Measurements from ENCODE around the gene INO80B.

INO80B gene

GRCh38 chr2:74423231-74424095, 31.4 kb upstream of the INO80B start:
- no peak overlapping the region for H3K27ac ChIP-seq (replicated peaks)
- H3K4me3 ChIP-seq (replicated peaks; ENCODE audit: insufficient read depth, low read length) = no peak overlapping the region
- H3K27me3 ChIP-seq (ENCODE audit: insufficient read depth, poor library complexity, severe bottlenecking) = peaks cover 5% of the 10 kb centered on the region
- no peak for DNase-seq (ENCODE audit: low read depth in 1 of 2, low spot score in 1 of 2)
- TF ChIP-seq GABPA (IDR thresholded peaks at IDR 0.05; ENCODE audit: low read depth) (no peak), POLR2AphosphoS5 (IDR thresholded peaks at IDR 0.05; ENCODE audit: low read depth) (no peak), SPI1 (IDR thresholded peaks at IDR 0.05; ENCODE audit: borderline replicate concordance, low read depth) (no peak)
- TF ChIP-seq, protein P1, sequence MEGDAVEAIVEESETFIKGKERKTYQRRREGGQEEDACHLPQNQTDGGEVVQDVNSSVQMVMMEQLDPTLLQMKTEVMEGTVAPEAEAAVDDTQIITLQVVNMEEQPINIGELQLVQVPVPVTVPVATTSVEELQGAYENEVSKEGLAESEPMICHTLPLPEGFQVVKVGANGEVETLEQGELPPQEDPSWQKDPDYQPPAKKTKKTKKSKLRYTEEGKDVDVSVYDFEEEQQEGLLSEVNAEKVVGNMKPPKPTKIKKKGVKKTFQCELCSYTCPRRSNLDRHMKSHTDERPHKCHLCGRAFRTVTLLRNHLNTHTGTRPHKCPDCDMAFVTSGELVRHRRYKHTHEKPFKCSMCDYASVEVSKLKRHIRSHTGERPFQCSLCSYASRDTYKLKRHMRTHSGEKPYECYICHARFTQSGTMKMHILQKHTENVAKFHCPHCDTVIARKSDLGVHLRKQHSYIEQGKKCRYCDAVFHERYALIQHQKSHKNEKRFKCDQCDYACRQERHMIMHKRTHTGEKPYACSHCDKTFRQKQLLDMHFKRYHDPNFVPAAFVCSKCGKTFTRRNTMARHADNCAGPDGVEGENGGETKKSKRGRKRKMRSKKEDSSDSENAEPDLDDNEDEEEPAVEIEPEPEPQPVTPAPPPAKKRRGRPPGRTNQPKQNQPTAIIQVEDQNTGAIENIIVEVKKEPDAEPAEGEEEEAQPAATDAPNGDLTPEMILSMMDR (IDR thresholded peaks at IDR 0.05; ENCODE audit: insufficient read depth, low read length) = no peak
- TF ChIP-seq, protein P2, sequence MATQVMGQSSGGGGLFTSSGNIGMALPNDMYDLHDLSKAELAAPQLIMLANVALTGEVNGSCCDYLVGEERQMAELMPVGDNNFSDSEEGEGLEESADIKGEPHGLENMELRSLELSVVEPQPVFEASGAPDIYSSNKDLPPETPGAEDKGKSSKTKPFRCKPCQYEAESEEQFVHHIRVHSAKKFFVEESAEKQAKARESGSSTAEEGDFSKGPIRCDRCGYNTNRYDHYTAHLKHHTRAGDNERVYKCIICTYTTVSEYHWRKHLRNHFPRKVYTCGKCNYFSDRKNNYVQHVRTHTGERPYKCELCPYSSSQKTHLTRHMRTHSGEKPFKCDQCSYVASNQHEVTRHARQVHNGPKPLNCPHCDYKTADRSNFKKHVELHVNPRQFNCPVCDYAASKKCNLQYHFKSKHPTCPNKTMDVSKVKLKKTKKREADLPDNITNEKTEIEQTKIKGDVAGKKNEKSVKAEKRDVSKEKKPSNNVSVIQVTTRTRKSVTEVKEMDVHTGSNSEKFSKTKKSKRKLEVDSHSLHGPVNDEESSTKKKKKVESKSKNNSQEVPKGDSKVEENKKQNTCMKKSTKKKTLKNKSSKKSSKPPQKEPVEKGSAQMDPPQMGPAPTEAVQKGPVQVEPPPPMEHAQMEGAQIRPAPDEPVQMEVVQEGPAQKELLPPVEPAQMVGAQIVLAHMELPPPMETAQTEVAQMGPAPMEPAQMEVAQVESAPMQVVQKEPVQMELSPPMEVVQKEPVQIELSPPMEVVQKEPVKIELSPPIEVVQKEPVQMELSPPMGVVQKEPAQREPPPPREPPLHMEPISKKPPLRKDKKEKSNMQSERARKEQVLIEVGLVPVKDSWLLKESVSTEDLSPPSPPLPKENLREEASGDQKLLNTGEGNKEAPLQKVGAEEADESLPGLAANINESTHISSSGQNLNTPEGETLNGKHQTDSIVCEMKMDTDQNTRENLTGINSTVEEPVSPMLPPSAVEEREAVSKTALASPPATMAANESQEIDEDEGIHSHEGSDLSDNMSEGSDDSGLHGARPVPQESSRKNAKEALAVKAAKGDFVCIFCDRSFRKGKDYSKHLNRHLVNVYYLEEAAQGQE (IDR thresholded peaks at IDR 0.05; ENCODE audit: insufficient replicate concordance, low read depth) = no peak

- TF ChIP-seq GABPA (IDR thresholded peaks at IDR 0.05; ENCODE audit: low read depth) (no peak), SPI1 (IDR thresholded peaks at IDR 0.05; ENCODE audit: borderline replicate concordance, low read depth) (no peak), POLR2AphosphoS5 (IDR thresholded peaks at IDR 0.05; ENCODE audit: low read depth) (no peak)
- TF ChIP-seq, protein P1 (IDR thresholded peaks at IDR 0.05; ENCODE audit: insufficient read depth, low read length) = no peak
- TF ChIP-seq, protein P2 (IDR thresholded peaks at IDR 0.05; ENCODE audit: insufficient replicate concordance, low read depth) = no peak
Measured at GRCh38 chr2:74424139-74424992, 30.5 kb upstream of the INO80B start.

GRCh38 chr2:74424995-74425406, 29.9 kb upstream of the INO80B start:
- Histone ChIP-seq H3K4me3 (replicated peaks; ENCODE audit: insufficient read depth, low read length) (no peak overlapping the region), H3K27me3 (ENCODE audit: insufficient read depth, poor library complexity, severe bottlenecking) (no peaks in the 10 kb centered on the region), H3K27ac (replicated peaks) (no peak overlapping the region)
- no peak for DNase-seq (ENCODE audit: low read depth in 1 of 2, low spot score in 1 of 2)
- TF ChIP-seq POLR2AphosphoS5 (IDR thresholded peaks at IDR 0.05; ENCODE audit: low read depth) (no peak), SPI1 (IDR thresholded peaks at IDR 0.05; ENCODE audit: borderline replicate concordance, low read depth) (no peak), GABPA (IDR thresholded peaks at IDR 0.05; ENCODE audit: low read depth) (no peak)
- TF ChIP-seq, protein P2 (IDR thresholded peaks at IDR 0.05; ENCODE audit: insufficient replicate concordance, low read depth) = no peak
- TF ChIP-seq, protein P1 (IDR thresholded peaks at IDR 0.05; ENCODE audit: insufficient read depth, low read length) = no peak

More at GRCh38 chr2:74424139-74424992, 30.5 kb upstream of the INO80B start:
- DNase-seq (ENCODE audit: low read depth in 1 of 2, low spot score in 1 of 2) = no peak
- Histone ChIP-seq H3K27ac (replicated peaks) (no peak overlapping the region), H3K27me3 (ENCODE audit: insufficient read depth, poor library complexity, severe bottlenecking) (peaks cover 2% of the 10 kb centered on the region), H3K4me3 (replicated peaks; ENCODE audit: insufficient read depth, low read length) (no peak overlapping the region)

All from HL-60 (cell line).